Thyroid gland (tissue), 4 donors: ENCODE measurements around the gene DRAM1. TPM values are rescaled to one million over a fixed set of nuclear protein-coding genes. Genes with fewer than 3 reads are reported as not detected.

Experiments
- DNase-seq, 2 donors: peaks; one replicate each; pipeline ENCODE4 v3.0.0-alpha.2; 2019
- H3K27ac ChIP-seq, 3 donors: fragments of 200-600 bp; sonication (generic); 1 replicate in 2 of 3; 2 replicates in 1 of 3; pipeline ENCODE4 v1.5.1; 2016 to 2019; ENCODE audit warnings: mild to moderate bottlenecking in 1 of 3, moderate library complexity in 1 of 3
- H3K27me3 ChIP-seq: fragments of 200-600 bp; sonication (generic); one replicate; pipeline ENCODE4 v1.5.1; 2019
- H3K36me3 ChIP-seq, 2 donors: fragments of 200-600 bp; sonication (generic); one replicate each; pipeline ENCODE4 v1.5.1; 2016 to 2019
- H3K4me1 ChIP-seq, 2 donors: fragments of 200-600 bp; sonication (generic); one replicate each; pipeline ENCODE4 v1.5.1; 2017 to 2019
- H3K4me3 ChIP-seq, 3 donors: fragments of 200-600 bp; sonication (generic); replicated peaks in 1 of 3; 1 replicate in 2 of 3; 2 replicates in 1 of 3; pipeline ENCODE4 v1.5.1; 2016; ENCODE audit warnings: mild to moderate bottlenecking in 1 of 3
- H3K9me3 ChIP-seq: fragments of 200-600 bp; sonication (generic); one replicate; pipeline ENCODE4 v1.5.1; 2017
- CTCF ChIP-seq, 6 experiments: fragments of 200-600 bp in 3 of 6; fragments of 450-650 bp in 3 of 6; sonication (generic) in 3 of 6; IDR thresholded peaks; one replicate each; pipeline ENCODE4 v1.5.1; 2016 to 2019; ENCODE audit warnings: antibody characterized with exemption in 6 of 6, mild to moderate bottlenecking in 2 of 6, inconsistent platforms in 1 of 6, moderate library complexity in 1 of 6
- POLR2A ChIP-seq, 2 donors: fragments of 450-650 bp; IDR thresholded peaks; one replicate each; pipeline ENCODE4 v1.6.1; 2017; ENCODE audit warnings: antibody characterized with exemption in 2 of 2, mild to moderate bottlenecking in 2 of 2, moderate library complexity in 1 of 2
- WGBS, 2 donors: methylation state at CpG; one replicate each; pipeline ENCODE4 v1.1.5; 2017; 5-methylcytosine and 5-hydroxymethylcytosine counted together
- intact Hi-C: fragments of 100-400 bp; cut with DNase I; formaldehyde crosslinking; loops from one replicate; pipeline ENCODE4 v1.15.1; 2023
- total RNA-seq, 4 donors: library from RNA; depleted of rRNA; stranded (reverse); fragments of >200 nt; gene quantifications; one replicate each; pipeline ENCODE4 v1.2.3, GENCODE V29; 2016

Gene DRAM1
- total RNA-seq, 4 donors from 2014 or later = 7.8 to 31.0 (median 14.1) TPM

- intact Hi-C loops = no loop called here
- no peak overlapping the region for H3K27ac ChIP-seq
Measured at GRCh38 chr12:101870925-101871324, 6.5 kb upstream of the DRAM1 start.

GRCh38 chr12:101875162-101875561 is 2.2 kb upstream of the DRAM1 start:
- TF ChIP-seq POLR2A (IDR thresholded peaks at IDR 0.05) (no peak), CTCF (IDR thresholded peaks at IDR 0.05) (no peak)
- WGBS, 2 donors = 84 to 94% methylated on average over 9 of the region's 9 CpGs
- H3K9me3 ChIP-seq = no peaks in the 10 kb centered on the region
- intact Hi-C loops = no loop called here
- no peaks in the 10 kb centered on the region for H3K36me3 ChIP-seq
- H3K4me3 ChIP-seq = no peak overlapping the region
- H3K27me3 ChIP-seq = no peaks in the 10 kb centered on the region
- peak overlapping the region in 1 of 3 donors; percentile 16 for H3K27ac ChIP-seq
- DNase-seq = no peak
- H3K4me1 ChIP-seq = no peaks in the 10 kb centered on the region

More at GRCh38 chr12:101870925-101871324, 6.5 kb upstream of the DRAM1 start:
- no peak for TF ChIP-seq POLR2A (IDR thresholded peaks at IDR 0.05)
- TF ChIP-seq CTCF (IDR thresholded peaks at IDR 0.05) = no peak
- Histone ChIP-seq H3K4me1 (no peaks in the 10 kb centered on the region), H3K36me3 (no peaks in the 10 kb centered on the region), H3K4me3 (no peak overlapping the region), H3K9me3 (no peaks in the 10 kb centered on the region), H3K27me3 (no peaks in the 10 kb centered on the region)
- DNase-seq = no peak
- WGBS, 2 donors = 90 to 95% methylated on average over 1 of the region's 1 CpG

DNA sequence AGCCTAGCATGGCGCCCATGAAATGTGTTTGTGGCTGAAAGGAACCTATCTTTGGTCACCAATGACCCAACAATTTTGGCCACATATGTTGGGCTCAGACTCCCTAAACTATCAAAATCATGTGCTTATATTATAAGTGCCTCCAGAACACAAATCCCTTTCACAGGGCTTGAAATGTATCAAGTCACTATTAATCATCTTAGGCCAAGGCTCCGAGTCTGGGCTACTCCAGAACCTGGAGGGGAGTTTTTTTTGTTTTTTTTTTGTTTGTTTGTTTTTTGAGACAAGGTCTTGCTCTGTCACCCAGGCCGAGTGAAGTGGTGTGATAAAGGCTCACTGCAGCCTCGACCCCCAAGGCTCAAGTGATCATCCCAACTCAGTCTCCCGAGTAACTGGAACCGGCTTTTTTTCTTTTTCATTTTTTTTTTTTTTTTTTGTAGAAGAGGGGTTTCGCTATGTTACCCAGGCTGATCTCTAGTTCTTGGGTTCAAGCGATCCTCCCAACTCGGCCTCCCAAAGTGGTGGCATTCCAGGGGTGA is 989 bp upstream of the DRAM1 start:
- peak overlapping the region in 2 of 3 donors; percentile 90 to 97 for H3K27ac ChIP-seq
- H3K27me3 ChIP-seq = no peaks in the 10 kb centered on the region
- H3K9me3 ChIP-seq = no peaks in the 10 kb centered on the region
- no peaks in the 10 kb centered on the region for H3K4me1 ChIP-seq
- peak overlapping the region in 1 of 3 donors; percentile 88 for H3K4me3 ChIP-seq
- WGBS, 2 donors = 61 to 64% methylated on average over 9 of the region's 9 CpGs
- TF ChIP-seq CTCF (IDR thresholded peaks at IDR 0.05) (no peak), POLR2A (IDR thresholded peaks at IDR 0.05) (no peak)
- no peak for DNase-seq
- H3K36me3 ChIP-seq = no peaks in the 10 kb centered on the region
- intact Hi-C loops = no loop called here

DNA sequence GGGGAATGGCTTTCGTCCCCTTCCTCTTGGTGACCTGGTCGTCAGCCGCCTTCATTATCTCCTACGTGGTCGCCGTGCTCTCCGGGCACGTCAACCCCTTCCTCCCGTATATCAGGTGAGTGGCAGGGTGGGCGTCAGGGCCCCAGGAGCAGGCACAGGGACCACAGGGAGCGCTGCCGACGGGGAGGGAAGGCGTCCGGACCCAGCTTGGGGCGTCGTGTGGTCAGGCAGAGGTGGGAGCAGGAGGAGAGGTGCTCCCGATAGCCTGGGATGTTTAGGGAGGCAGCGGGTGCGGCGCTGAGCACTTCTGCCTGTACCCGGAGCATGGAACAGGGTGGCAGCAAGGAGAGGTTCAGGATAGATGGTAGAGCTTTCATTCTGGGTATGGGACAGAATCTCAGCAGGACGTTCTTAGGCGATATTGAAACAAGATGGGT is 444 bp downstream of the DRAM1 start:
- H3K27ac ChIP-seq = peak overlapping the region; percentile 84 to 97 (median 90)
- H3K27me3 ChIP-seq = no peaks in the 10 kb centered on the region
- 2 to 10% methylated on average over 3 to 11 of the region's 24 CpGs for WGBS, 2 donors
- no peak for TF ChIP-seq POLR2A (IDR thresholded peaks at IDR 0.05)
- DNase-seq = peak; percentile 26 to 27
- no peaks in the 10 kb centered on the region for H3K36me3 ChIP-seq
- H3K9me3 ChIP-seq = no peaks in the 10 kb centered on the region
- intact Hi-C loops = no loop called here
- H3K4me3 ChIP-seq = peak overlapping the region; percentile 54 to 88 (median 87)
- H3K4me1 ChIP-seq = no peaks in the 10 kb centered on the region

DNA sequence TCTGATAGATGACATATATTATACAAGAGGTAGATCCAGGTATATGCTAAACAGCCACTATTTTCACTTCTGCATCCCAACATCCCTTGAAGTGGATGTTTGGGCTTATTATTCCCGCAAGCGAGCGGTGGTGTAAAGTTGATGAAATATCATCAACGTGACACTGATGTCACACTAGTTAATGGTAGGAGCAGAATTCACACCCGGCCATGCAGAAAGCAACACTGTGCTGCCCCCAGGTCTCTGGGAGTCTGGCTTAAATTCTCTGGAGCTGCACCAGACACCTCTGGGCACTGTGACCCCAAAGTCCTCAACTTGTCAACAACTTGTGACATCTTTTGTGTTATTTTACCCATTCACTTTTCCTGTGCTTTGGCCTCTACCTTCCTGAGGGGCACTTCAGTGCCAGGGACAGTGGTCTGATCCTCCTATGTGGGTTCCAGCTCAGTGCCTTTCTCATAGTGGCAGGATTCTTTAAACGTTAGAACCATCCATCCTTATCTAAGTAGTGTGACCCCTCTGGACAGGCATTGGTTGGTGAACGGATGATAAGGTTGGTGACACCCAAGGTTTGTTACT is 952 bp downstream of the DRAM1 start:
- no peak for DNase-seq
- WGBS, 2 donors = 51 to 56% methylated on average over 7 of the region's 7 CpGs
- intact Hi-C loops = no loop called here
- H3K27ac ChIP-seq = peak overlapping the region in 2 of 3 donors; percentile 90 to 97
- no peaks in the 10 kb centered on the region for H3K9me3 ChIP-seq
- no peak for TF ChIP-seq CTCF (IDR thresholded peaks at IDR 0.05)
- TF ChIP-seq POLR2A (IDR thresholded peaks at IDR 0.05) = no peak
- H3K36me3 ChIP-seq = no peaks in the 10 kb centered on the region
- H3K4me1 ChIP-seq = no peaks in the 10 kb centered on the region
- peak overlapping the region in 2 of 3 donors; percentile 87 to 88 for H3K4me3 ChIP-seq
- H3K27me3 ChIP-seq = no peaks in the 10 kb centered on the region
